Vagina (tissue), 2 donors: ENCODE results near the gene MAP3K20. TPM values are rescaled to one million over a fixed set of nuclear protein-coding genes. Genes with fewer than 3 reads are reported as not detected.

Experiments
- DNase-seq, 2 donors: peaks; one replicate each; pipeline ENCODE4 v3.0.0-alpha.2; 2017; ENCODE audit errors: extremely low spot score in 2 of 2
- H3K27ac ChIP-seq: fragments of 200-600 bp; sonication (generic); one replicate; pipeline ENCODE4 v1.5.1; 2019
- H3K27me3 ChIP-seq: fragments of 200-600 bp; sonication (generic); one replicate; pipeline ENCODE4 v1.5.1; 2019
- H3K36me3 ChIP-seq, 2 donors: fragments of 200-600 bp; sonication (generic); one replicate each; pipeline ENCODE4 v1.5.1; 2017 to 2019
- H3K4me1 ChIP-seq: fragments of 200-600 bp; sonication (generic); one replicate; pipeline ENCODE4 v1.5.1; 2019
- H3K4me3 ChIP-seq, 2 donors: fragments of 200-600 bp; sonication (generic); 1 replicate in 1 of 2; 2 replicates in 1 of 2; pipeline ENCODE4 v1.5.1; 2016 to 2019
- H3K9me3 ChIP-seq: fragments of 200-600 bp; sonication (generic); one replicate; pipeline ENCODE4 v1.5.1; 2019
- POLR2A ChIP-seq, 2 donors: fragments of 450-650 bp; IDR thresholded peaks; one replicate each; pipeline ENCODE4 v1.6.1; 2017; ENCODE audit warnings: antibody characterized with exemption in 2 of 2, mild to moderate bottlenecking in 2 of 2, moderate library complexity in 2 of 2
- POLR2AphosphoS5 ChIP-seq, 2 donors: sonication (generic); formaldehyde crosslinking; IDR thresholded peaks; one replicate each; pipeline ENCODE4 v1.9.0; 2017; ENCODE audit warnings: antibody characterized with exemption in 2 of 2, mild to moderate bottlenecking in 2 of 2, low read depth in 1 of 2; ENCODE audit not compliant: insufficient read depth in 1 of 2
- intact Hi-C: fragments of 100-400 bp; cut with DNase I; formaldehyde crosslinking; loops from one replicate; pipeline ENCODE4 v1.15.1; 2023
- total RNA-seq: library from RNA; depleted of rRNA; stranded (reverse); fragments of >200 nt; gene quantifications from one replicate; pipeline ENCODE4 v1.2.3, GENCODE V29; 2016
- TF ChIP-seq, protein P1 (sequence below), 3 experiments: fragments of 450-650 bp in 2 of 3; fragments of 200-600 bp in 1 of 3; sonication (generic) in 1 of 3; IDR thresholded peaks; one replicate each; pipeline ENCODE4 v1.5.1; 2017 to 2019; ENCODE audit warnings: antibody characterized with exemption in 3 of 3, mild to moderate bottlenecking in 2 of 3, moderate library complexity in 2 of 3

MAP3K20 gene
- total RNA-seq, 1 donor from 2014 or later: 59.4 TPM

- no peak overlapping the region for H3K4me3 ChIP-seq
- TF ChIP-seq POLR2AphosphoS5 (IDR thresholded peaks at IDR 0.05; ENCODE audit: insufficient read depth in 1 of 2, low read depth in 1 of 2) (no peak), POLR2A (IDR thresholded peaks at IDR 0.05) (no peak)
- TF ChIP-seq, protein P1, sequence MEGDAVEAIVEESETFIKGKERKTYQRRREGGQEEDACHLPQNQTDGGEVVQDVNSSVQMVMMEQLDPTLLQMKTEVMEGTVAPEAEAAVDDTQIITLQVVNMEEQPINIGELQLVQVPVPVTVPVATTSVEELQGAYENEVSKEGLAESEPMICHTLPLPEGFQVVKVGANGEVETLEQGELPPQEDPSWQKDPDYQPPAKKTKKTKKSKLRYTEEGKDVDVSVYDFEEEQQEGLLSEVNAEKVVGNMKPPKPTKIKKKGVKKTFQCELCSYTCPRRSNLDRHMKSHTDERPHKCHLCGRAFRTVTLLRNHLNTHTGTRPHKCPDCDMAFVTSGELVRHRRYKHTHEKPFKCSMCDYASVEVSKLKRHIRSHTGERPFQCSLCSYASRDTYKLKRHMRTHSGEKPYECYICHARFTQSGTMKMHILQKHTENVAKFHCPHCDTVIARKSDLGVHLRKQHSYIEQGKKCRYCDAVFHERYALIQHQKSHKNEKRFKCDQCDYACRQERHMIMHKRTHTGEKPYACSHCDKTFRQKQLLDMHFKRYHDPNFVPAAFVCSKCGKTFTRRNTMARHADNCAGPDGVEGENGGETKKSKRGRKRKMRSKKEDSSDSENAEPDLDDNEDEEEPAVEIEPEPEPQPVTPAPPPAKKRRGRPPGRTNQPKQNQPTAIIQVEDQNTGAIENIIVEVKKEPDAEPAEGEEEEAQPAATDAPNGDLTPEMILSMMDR (IDR thresholded peaks at IDR 0.05): no peak
- H3K9me3 ChIP-seq: no peaks in the 10 kb centered on the region
- no peak for DNase-seq
- H3K27ac ChIP-seq: peak overlapping the region; percentile 76
- H3K36me3 ChIP-seq: no peaks in the 10 kb centered on the region
- intact Hi-C loops: no loop called here
- H3K4me1 ChIP-seq: peaks cover 9% of the 10 kb centered on the region
- no peaks in the 10 kb centered on the region for H3K27me3 ChIP-seq
Measured at GRCh38 chr2:173028671-173029070, 47.0 kb upstream of the MAP3K20 start.

- Histone ChIP-seq H3K4me3 (no peak overlapping the region), H3K27me3 (no peaks in the 10 kb centered on the region), H3K4me1 (peaks cover 9% of the 10 kb centered on the region), H3K9me3 (no peaks in the 10 kb centered on the region), H3K27ac (no peak overlapping the region), H3K36me3 (no peaks in the 10 kb centered on the region)
- TF ChIP-seq POLR2A (IDR thresholded peaks at IDR 0.05): no peak
- TF ChIP-seq, protein P1 (IDR thresholded peaks at IDR 0.05): no peak
- TF ChIP-seq POLR2AphosphoS5 (IDR thresholded peaks at IDR 0.05; ENCODE audit: insufficient read depth in 1 of 2, low read depth in 1 of 2): no peak
- DNase-seq: no peak
- intact Hi-C loops: loop anchor here (5.0 kb wide), 1 partner anchor 181 kb away; no protein-coding TSS in a partner anchor
Measured at GRCh38 chr2:173030561-173031490, 44.8 kb upstream of the MAP3K20 start.

- H3K4me3 ChIP-seq: no peak overlapping the region
- no peaks in the 10 kb centered on the region for H3K9me3 ChIP-seq
- H3K4me1 ChIP-seq: peaks cover 9% of the 10 kb centered on the region
- H3K36me3 ChIP-seq: no peaks in the 10 kb centered on the region
- TF ChIP-seq, protein P1 (IDR thresholded peaks at IDR 0.05): no peak
- TF ChIP-seq POLR2A (IDR thresholded peaks at IDR 0.05): no peak
- no peak for TF ChIP-seq POLR2AphosphoS5 (IDR thresholded peaks at IDR 0.05; ENCODE audit: insufficient read depth in 1 of 2, low read depth in 1 of 2)
- H3K27ac ChIP-seq: no peak overlapping the region
- intact Hi-C loops: loop anchor here (5.0 kb wide), 1 partner anchor 180 kb away; no protein-coding TSS in a partner anchor
- H3K27me3 ChIP-seq: no peaks in the 10 kb centered on the region
- no peak for DNase-seq
Measured at GRCh38 chr2:173032032-173032431, 43.6 kb upstream of the MAP3K20 start.

DNA sequence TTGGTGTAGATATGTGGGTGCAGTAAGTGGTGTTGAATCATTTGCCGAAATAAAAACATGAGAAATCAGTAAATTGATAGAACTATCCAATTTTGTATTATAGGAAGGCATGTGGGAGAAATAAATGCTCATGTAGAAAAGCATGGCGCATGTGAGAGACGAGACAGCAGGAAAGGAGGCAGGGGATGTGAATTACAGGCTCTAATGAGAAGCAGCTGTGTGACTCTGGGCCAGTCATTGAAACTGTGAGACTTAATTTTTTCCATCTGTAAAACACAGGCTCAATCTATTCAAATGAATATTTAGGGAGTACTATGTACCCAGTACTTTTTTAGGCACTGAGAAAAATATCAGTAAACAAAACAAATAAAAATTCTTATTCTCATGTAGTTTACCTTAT is 42.6 kb upstream of the MAP3K20 start:
- DNase-seq: no peak
- intact Hi-C loops: loop anchor here (5.0 kb wide), 1 partner anchor 179 kb away; no protein-coding TSS in a partner anchor
- peaks cover 3% of the 10 kb centered on the region for H3K4me1 ChIP-seq

More for the DNA sequence above, 42.6 kb upstream of the MAP3K20 start:
- Histone ChIP-seq H3K36me3 (no peaks in the 10 kb centered on the region), H3K27me3 (no peaks in the 10 kb centered on the region), H3K27ac (no peak overlapping the region), H3K4me3 (no peak overlapping the region), H3K9me3 (no peaks in the 10 kb centered on the region)
- TF ChIP-seq POLR2A (IDR thresholded peaks at IDR 0.05): no peak
- TF ChIP-seq, protein P1 (IDR thresholded peaks at IDR 0.05): no peak
- no peak for TF ChIP-seq POLR2AphosphoS5 (IDR thresholded peaks at IDR 0.05; ENCODE audit: insufficient read depth in 1 of 2, low read depth in 1 of 2)
